GM23338 (cell line): ENCODE measurements around the gene TBC1D9B. TPM values are rescaled to one million over a fixed set of nuclear protein-coding genes. Genes with fewer than 3 reads are reported as not detected.
A peak's percentile ranks its signal among the peaks of the same experiment; 100 is the strongest.

Experiments used
- ATAC-seq: fragments of 200-7000 bp; cut with Tn5 transposase; 3 replicates; pipeline ENCODE4 v1.9.1; 2020
- DNase-seq: peaks from one replicate; pipeline ENCODE4 v3.0.0-alpha.2; 2015; ENCODE audit warnings: low spot score
- H2AFZ ChIP-seq: fragments of 200-600 bp; sonication (generic); 2 replicates; pipeline ENCODE4 v1.8.0; 2016; ENCODE audit warnings: antibody characterized with exemption, mild to moderate bottlenecking, moderate library complexity
- H3F3A ChIP-seq: fragments of 200-600 bp; sonication (generic); replicated peaks from 2 replicates; pipeline ENCODE4 v1.8.0; 2017; ENCODE audit warnings: antibody characterized with exemption, mixed run types, low read depth
- H3K27ac ChIP-seq: fragments of 200-600 bp; sonication (generic); 2 replicates; pipeline ENCODE4 v1.6.1; 2016; ENCODE audit warnings: low read depth
- H3K27me3 ChIP-seq: fragments of 200-600 bp; sonication (generic); 2 replicates; pipeline ENCODE4 v1.8.0; 2016; ENCODE audit warnings: mild to moderate bottlenecking, mixed run types, moderate library complexity; ENCODE audit not compliant: insufficient read depth
- H3K36me3 ChIP-seq: fragments of 200-600 bp; sonication (generic); 2 replicates; pipeline ENCODE4 v1.8.0; 2016; ENCODE audit warnings: mild to moderate bottlenecking; ENCODE audit not compliant: insufficient read depth
- H3K4me1 ChIP-seq: fragments of 200-600 bp; sonication (generic); 2 replicates; pipeline ENCODE4 v1.8.0; 2016; ENCODE audit warnings: mild to moderate bottlenecking, moderate library complexity; ENCODE audit not compliant: insufficient read depth
- H3K4me2 ChIP-seq: fragments of 200-600 bp; sonication (generic); 2 replicates; pipeline ENCODE4 v1.7.1; 2017; ENCODE audit warnings: mixed run types
- H3K4me3 ChIP-seq: fragments of 200-600 bp; sonication (generic); 2 replicates; pipeline ENCODE4 v1.6.1; 2016; ENCODE audit warnings: mixed run types
- H3K79me2 ChIP-seq: fragments of 200-600 bp; sonication (generic); replicated peaks from 2 replicates; pipeline ENCODE4 v1.8.0; 2017; ENCODE audit warnings: mild to moderate bottlenecking; ENCODE audit not compliant: insufficient read depth
- H3K9me2 ChIP-seq: fragments of 200-600 bp; sonication (generic); 2 replicates; pipeline ENCODE4 v1.8.0; 2017; ENCODE audit not compliant: insufficient read depth
- H4K20me1 ChIP-seq: fragments of 200-600 bp; sonication (generic); replicated peaks from 2 replicates; pipeline ENCODE4 v1.8.0; 2017; ENCODE audit warnings: mild to moderate bottlenecking; ENCODE audit not compliant: insufficient read depth
- H3K27ac Mint-ChIP-seq: 2 replicates; pipeline ENCODE4 v1.8.0; 2020; ENCODE audit warnings: inconsistent platforms, mild to moderate bottlenecking, moderate library complexity, mixed read lengths
- H3K27me3 Mint-ChIP-seq: 3 replicates; pipeline ENCODE4 v1.8.0; 2022; ENCODE audit warnings: low read depth, mild to moderate bottlenecking, moderate library complexity, mixed read lengths, inconsistent platforms; ENCODE audit not compliant: insufficient read depth, poor library complexity
- H3K36me3 Mint-ChIP-seq: 3 replicates; pipeline ENCODE4 v1.8.0; 2021; ENCODE audit warnings: low read depth, mild to moderate bottlenecking, inconsistent platforms, moderate library complexity, mixed read lengths
- H3K4me1 Mint-ChIP-seq: 3 replicates; pipeline ENCODE4 v1.8.0; 2020; ENCODE audit warnings: mild to moderate bottlenecking, inconsistent platforms, mixed read lengths
- H3K4me3 Mint-ChIP-seq: 3 replicates; pipeline ENCODE4 v1.8.0; 2021; ENCODE audit warnings: moderate library complexity, mild to moderate bottlenecking, inconsistent platforms, mixed read lengths
- H3K9me3 Mint-ChIP-seq: 3 replicates; pipeline ENCODE4 v1.8.0; 2020; ENCODE audit warnings: moderate library complexity, mild to moderate bottlenecking, inconsistent platforms, mixed read lengths
- CREB1 ChIP-seq: fragments of 250-450 bp; sonication (Bioruptor Pico); IDR thresholded peaks from 2 replicates; pipeline ENCODE4 v1.5.0; 2020; ENCODE audit warnings: low read depth, mild to moderate bottlenecking, moderate library complexity
- CTCF ChIP-seq, 2 experiments: fragments of 200-600 bp in 1 of 2; sonication (generic) in 1 of 2; conservative IDR thresholded peaks; 2 replicates each; pipeline versions ENCODE4 v1.5.1 to v1.6.1; 2016 to 2017; ENCODE audit warnings: antibody characterized with exemption in 2 of 2, low read depth in 2 of 2, mild to moderate bottlenecking in 2 of 2, moderate library complexity in 1 of 2
- ETS1 ChIP-seq: IDR thresholded peaks from 2 replicates; pipeline ENCODE4 v1.6.1; 2016; ENCODE audit warnings: antibody characterized with exemption
- EZH2 ChIP-seq: fragments of 200-600 bp; sonication (generic); IDR thresholded peaks from one replicate; pipeline ENCODE4 v1.8.0; 2017; ENCODE audit warnings: antibody characterized with exemption, mild to moderate bottlenecking, low read depth; ENCODE audit not compliant: unreplicated experiment
- EZH2phosphoT487 ChIP-seq: fragments of 200-600 bp; sonication (generic); IDR thresholded peaks from one replicate; pipeline ENCODE4 v1.8.1; 2018; ENCODE audit warnings: antibody characterized with exemption; ENCODE audit not compliant: unreplicated experiment
- JUNB ChIP-seq: IDR thresholded peaks from one replicate; pipeline ENCODE4 v1.6.1; 2016; ENCODE audit warnings: antibody characterized with exemption; ENCODE audit not compliant: unreplicated experiment
- NANOG ChIP-seq: IDR thresholded peaks from 2 replicates; pipeline ENCODE4 v1.6.1; 2016; ENCODE audit warnings: antibody characterized with exemption, borderline replicate concordance
- POLR2AphosphoS5 ChIP-seq: IDR thresholded peaks from 2 replicates; pipeline ENCODE4 v1.6.1; 2016; ENCODE audit warnings: antibody characterized with exemption, low read depth
- REST ChIP-seq: IDR thresholded peaks from one replicate; pipeline ENCODE4 v1.6.1; 2018; ENCODE audit warnings: antibody characterized with exemption; ENCODE audit not compliant: unreplicated experiment
- STAT1 ChIP-seq: IDR thresholded peaks from one replicate; pipeline ENCODE4 v1.6.1; 2016; ENCODE audit warnings: antibody characterized with exemption; ENCODE audit not compliant: unreplicated experiment
- ZNF114 ChIP-seq: fragments of 250-450 bp; sonication (Bioruptor Pico); IDR thresholded peaks from 2 replicates; pipeline ENCODE4 v1.5.0; 2020; ENCODE audit warnings: mild to moderate bottlenecking, moderate library complexity
- ZNF331 ChIP-seq: fragments of 250-450 bp; sonication (Bioruptor Pico); IDR thresholded peaks from 2 replicates; pipeline ENCODE4 v1.5.0; 2020; ENCODE audit warnings: low read depth, mild to moderate bottlenecking, moderate library complexity
- ZNF462 ChIP-seq: fragments of 250-450 bp; sonication (Bioruptor Pico); IDR thresholded peaks from 2 replicates; pipeline ENCODE4 v1.5.0; 2020; ENCODE audit warnings: mild to moderate bottlenecking, moderate library complexity
- long read RNA-seq: library from polyadenylated mRNA; unstranded; transcript quantifications from one replicate; pipeline ENCODE4 v2.0.0, GENCODE V29; 2020; ENCODE audit not compliant: unreplicated experiment
- polyA plus RNA-seq: library from polyadenylated mRNA; unstranded; fragments of >200 nt; fragmentation: Nextera tagmentation; extraction: Ambion mirVana; gene quantifications from 2 replicates; pipeline ENCODE4 v1.2.1, GENCODE V29; 2016
- total RNA-seq: library from RNA; depleted of rRNA; stranded (reverse); fragments of >200 nt; shearing (Covaris generic); gene quantifications from 2 replicates; pipeline ENCODE4 v1.2.3, GENCODE V29; 2014; rRNA removed

TBC1D9B gene
- 34.5 and 38.0 TPM in 2 replicates for total RNA-seq
- 17.1 and 19.0 TPM in 2 replicates for polyA plus RNA-seq
- long read RNA-seq, partial matches to known transcripts = 2 of 2 reads
- long read RNA-seq, other reads (novel, unspliced or antisense) = 0 of 2 reads

- Mint-ChIP-seq H3K4me1 (peaks cover 2% of the 10 kb centered on the region; the same call in 1 of the 3 replicates), H3K9me3 (no peaks in the 10 kb centered on the region), H3K36me3 (peaks cover 19% of the 10 kb centered on the region), H3K27me3 (peaks cover 14% of the 10 kb centered on the region), H3K27ac (no peak within 1 kb of the TSS), H3K4me3 (peak within 1 kb of the TSS; percentile 83)
- peaks cover 13% of the 10 kb centered on the region for H3K4me1 ChIP-seq
- peak within 1 kb of the TSS; percentile 97 for H2AFZ ChIP-seq
- TF ChIP-seq EZH2phosphoT487 = no peak
- TF ChIP-seq NANOG = no peak
- TF ChIP-seq EZH2 = no peak
- no peak for TF ChIP-seq STAT1
- TF ChIP-seq JUNB = no peak
- no peak for TF ChIP-seq ZNF114
- no peak for TF ChIP-seq REST
- TF ChIP-seq ZNF331 (CRISPR knock-in tag) = no peak
- no peak for TF ChIP-seq ZNF462
- peak in 1 of 2 experiments; percentile 35; a peak in 2 of 4 replicates for TF ChIP-seq CTCF (conservative IDR thresholded peaks at IDR 0.05; ENCODE audit: low read depth in 2 of 2)
- no peak for TF ChIP-seq CREB1
- TF ChIP-seq ETS1 = no peak
- TF ChIP-seq POLR2AphosphoS5 = peak; percentile 47
- DNase-seq (peak; percentile 83), ATAC-seq (peak; percentile 79)
- H3K4me2 ChIP-seq = peak within 1 kb of the TSS; percentile 83
- H3K79me2 ChIP-seq = peaks cover 10% of the 10 kb centered on the region
- no peaks in the 10 kb centered on the region for H3K9me2 ChIP-seq
- H3K36me3 ChIP-seq = no peaks in the 10 kb centered on the region
- H3K4me3 ChIP-seq = peak within 1 kb of the TSS; percentile 68
- H3F3A ChIP-seq = peaks cover 21% of the 10 kb centered on the region
- peaks cover 3% of the 10 kb centered on the region; the same call in 1 of the 2 replicates for H4K20me1 ChIP-seq
- no peak within 1 kb of the TSS for H3K27ac ChIP-seq
- H3K27me3 ChIP-seq = no peaks in the 10 kb centered on the region
These were observed at the start of gene TBC1D9B for GRCh38 chr5:179907556-179908324. Gene TBC1D9B (minus strand): TSS chr5:179907897. CDS start chr5:179907821, 76 bp downstream.
